Dermis microvascular lymphatic vessel endothelial cell (primary cell): ENCODE data around the gene PPP2R2D. TPM values are rescaled to one million over a fixed set of nuclear protein-coding genes. Genes with fewer than 3 reads are reported as not detected.

Experiments
- DNase-seq, 2 donors: peaks; one replicate each; pipeline versions ENCODE4 v3.0.0 to v3.0.0-alpha.2; 2010; ENCODE audit warnings: low read depth in 2 of 2
- total RNA-seq: library from RNA; depleted of rRNA; stranded (reverse); fragments of >200 nt; gene quantifications from 2 replicates; pipeline ENCODE4 v1.2.1, GENCODE V29; 2014

Gene PPP2R2D
- total RNA-seq, 1 donor from 2014 or later = 21.3 TPM

GRCh38 chr10:131926743-131927595 is 26.2 kb downstream of the PPP2R2D start:
- no peak for DNase-seq

DNA sequence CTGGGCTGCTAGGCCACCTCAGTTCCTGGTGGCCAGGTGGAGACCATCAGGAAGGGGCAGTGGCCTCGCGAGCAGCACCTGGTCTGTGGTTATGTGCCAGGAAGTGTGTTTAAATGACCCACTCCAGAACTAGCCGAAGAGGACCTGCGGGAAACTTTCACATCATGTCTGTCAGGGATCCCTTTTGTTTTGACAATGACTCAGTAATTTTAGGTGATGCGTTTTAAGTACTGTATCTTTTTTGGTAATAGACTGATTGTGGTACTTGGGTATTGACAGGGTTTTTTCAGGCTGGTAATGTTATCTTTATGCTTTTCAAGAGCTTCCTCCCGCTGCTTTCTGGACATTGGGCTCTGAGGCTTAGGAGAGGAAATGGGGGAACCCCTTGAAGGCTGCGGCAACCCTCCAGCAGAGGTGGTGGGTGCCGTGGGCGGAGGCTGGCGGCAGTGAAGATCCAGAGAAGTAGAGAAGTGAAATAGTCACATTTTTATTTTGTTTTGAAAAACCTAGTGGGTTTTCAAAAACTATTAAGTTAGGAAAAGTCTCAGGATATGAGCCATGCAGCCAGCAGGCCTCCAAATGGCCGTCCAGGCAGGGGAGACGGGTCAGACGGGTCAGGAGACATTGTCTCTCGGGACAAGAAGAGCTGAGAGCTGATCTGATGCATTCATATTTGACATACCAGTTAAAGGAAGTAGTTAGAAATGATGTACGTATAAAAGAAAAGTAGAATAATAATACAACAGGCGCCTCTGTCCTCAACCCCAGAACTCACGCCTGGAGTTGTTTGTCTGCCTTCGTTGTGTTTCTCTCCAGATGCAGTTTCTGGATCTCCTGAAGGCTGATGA is 27.7 kb downstream of the PPP2R2D start:
- peak; percentile 30 to 64 for DNase-seq

DNA sequence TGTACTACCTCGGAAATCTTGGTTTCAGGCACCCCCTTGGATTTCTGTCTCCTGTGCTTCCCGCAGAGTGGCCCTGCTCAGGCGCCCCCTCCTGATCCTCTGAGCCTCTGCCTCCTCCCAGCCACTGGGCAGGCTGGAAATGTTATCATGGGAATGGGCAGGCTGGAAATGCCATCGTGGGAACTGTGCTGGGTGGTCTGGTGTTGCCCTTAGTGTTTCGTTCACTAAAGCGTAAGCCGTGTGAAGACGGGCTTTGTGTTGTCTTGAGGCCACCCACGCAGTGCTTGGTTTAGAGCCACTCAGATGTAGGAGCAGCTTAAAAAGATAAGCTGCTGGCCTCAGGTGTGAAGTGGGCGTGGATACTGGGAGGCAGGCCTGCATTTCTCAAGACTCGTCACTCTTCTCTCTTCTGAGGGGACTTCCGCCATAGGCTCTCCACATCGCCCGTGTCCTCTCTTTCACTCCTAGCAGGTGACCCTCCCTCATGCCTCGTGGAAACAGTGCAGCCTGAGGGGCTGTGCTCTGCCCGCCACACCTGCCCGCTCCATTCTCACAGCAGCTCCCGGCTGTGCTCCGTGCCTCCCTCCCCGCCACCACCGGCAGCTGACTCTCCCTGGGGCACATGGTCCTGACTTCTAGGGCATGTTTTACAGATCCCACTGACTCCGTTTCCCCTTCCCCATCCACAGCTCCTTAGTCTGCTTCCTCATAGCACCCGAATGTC is 28.5 kb downstream of the PPP2R2D start:
- DNase-seq = peak in 1 of 2 donors; percentile 28

DNA sequence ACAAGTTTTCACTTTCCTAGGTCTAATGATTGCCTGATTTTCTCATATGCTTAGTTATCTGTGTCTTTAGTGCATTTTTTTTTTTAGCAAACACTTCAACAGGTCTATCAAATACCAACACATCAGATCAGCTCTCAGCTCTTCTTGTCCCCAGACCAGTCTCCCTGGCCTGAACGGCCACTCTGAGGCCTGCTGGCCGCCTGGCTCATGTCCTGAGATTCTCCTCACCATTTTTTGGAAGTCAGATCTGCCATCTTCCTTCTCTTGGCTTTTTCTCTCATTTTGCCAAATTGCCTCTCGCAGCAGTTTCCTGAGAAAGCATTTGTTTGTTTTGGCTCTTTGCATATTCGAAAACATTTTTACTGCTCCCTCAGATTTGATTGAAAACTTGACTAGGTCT is 29.3 kb downstream of the PPP2R2D start:
- DNase-seq = peak in 1 of 2 donors; percentile 24

GRCh38 chr10:131930586-131931330 is 29.9 kb downstream of the PPP2R2D start:
- peak in 1 of 2 donors; percentile 41 for DNase-seq

GRCh38 chr10:131931981-131932380 is 31.2 kb downstream of the PPP2R2D start:
- DNase-seq = no peak

DNA sequence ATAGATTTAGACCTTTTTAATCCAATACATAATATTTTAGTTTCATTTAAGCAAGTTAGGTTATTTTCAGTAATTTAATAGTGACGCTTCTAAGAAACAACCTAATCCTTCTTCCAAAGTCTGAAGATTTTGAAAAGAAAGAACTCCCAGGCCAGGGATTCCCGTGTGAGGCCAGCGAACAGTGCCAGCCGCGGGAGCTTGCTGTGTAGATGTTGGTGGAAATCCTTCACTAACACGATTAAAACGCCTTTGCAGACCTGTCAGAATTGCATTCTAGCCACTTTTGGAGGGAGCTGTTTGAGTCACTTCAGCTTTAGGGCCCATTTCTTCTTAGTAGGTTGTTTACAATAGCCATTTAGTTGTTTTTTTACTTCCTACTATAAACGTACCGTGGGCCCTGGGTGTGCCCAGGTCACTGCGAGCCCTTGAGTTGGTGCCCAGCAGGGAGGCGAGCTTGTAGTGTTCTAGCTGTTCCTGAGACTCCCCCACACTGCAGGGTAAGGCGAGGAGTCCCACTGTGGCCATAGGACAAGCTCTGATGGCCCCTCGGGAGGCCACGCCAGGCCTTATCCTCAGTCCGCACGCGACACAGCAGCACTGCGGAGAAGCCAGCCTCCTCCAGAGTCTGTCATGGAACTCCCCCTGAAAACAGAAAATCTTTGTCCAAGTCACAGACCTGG is 32.3 kb downstream of the PPP2R2D start:
- no peak for DNase-seq

GRCh38 chr10:131933696-131934086 is 32.9 kb downstream of the PPP2R2D start:
- DNase-seq = no peak

DNA sequence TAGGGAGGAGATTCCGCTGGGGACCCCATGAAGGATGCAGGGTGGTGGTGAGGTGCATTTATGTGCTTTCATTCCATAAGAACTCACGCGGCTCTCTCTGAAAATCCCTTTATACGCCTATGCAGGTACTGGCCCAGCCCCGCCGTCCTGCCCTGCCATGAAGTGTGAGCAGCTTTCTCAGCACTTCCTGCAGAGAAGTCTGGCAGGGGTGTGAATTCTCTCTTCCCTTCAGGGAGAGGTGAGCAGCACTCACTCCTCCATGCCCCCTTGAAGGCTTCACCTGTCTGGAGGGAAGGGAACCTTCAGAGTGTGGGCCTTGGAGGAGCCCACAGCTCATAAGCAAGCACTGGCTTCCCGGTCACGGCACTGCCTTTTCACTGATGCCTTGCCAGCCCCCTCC is 34.0 kb downstream of the PPP2R2D start:
- DNase-seq = no peak

GRCh38 chr10:131935260-131935659 is 34.5 kb downstream of the PPP2R2D start:
- DNase-seq = no peak

- no peak for DNase-seq
Measured at GRCh38 chr10:131936294-131936693, 35.5 kb downstream of the PPP2R2D start.

DNA sequence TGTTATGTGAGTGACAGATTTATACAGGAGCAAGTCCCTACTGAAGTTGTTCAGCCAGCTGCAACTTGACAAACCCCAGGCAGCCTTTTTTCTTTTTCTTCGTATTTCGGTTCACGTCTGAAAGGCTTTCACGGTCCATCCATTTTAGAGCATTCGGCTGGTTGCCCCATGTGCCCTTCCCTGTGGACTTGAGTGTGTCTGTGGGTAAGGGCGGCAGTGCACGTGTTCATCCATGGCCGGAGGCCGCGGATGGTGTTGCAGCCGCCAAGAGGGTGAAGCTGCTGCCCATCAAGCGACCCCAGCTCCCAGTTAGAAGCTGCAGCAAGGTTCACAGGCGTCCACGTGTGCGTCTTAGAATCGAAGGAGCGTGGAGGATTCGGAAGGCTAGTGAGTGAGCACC is 35.9 kb downstream of the PPP2R2D start:
- no peak for DNase-seq

DNA sequence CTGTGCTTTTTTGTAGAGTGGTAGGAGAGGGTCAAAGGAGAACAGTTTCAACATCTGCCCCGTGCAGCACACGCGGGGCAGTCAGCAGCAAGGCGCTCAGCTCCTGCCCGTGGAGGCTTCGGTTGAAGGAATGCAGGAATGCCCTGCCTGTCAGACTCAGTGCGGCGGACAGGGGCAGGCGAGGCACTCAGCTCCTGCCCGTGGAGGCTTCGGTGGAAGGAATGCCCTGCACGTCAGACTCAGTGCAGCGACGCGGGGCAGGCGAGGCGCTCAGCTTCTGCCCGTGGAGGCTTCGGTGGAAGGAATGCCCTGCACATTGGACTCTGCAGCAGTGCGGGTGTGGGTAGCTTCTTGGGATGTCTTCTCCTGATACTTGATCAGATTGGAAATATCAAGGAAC is 37.0 kb downstream of the PPP2R2D start:
- no peak for DNase-seq

- no peak for DNase-seq
Measured at GRCh38 chr10:131938681-131939080, 37.9 kb downstream of the PPP2R2D start.

DNA sequence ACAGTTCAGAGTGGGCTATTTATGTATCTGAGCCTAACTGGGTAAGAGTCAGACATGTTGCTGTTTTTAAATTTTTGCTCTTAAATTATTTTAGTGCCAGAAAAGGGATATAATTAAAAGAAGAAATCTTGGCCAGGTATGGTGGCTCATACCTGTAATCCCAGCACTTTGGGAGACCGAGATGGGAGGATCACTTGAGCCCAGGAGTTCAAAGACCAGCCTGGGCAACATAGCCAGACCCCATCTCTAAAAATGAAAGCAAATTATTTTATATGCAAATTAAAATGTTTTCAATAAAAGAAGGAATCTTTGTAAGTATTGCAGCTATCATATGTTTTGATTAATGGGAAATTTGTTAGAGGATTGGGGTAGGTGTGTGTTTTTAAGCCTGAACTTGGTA is 41.6 kb downstream of the PPP2R2D start:
- DNase-seq = no peak

DNA sequence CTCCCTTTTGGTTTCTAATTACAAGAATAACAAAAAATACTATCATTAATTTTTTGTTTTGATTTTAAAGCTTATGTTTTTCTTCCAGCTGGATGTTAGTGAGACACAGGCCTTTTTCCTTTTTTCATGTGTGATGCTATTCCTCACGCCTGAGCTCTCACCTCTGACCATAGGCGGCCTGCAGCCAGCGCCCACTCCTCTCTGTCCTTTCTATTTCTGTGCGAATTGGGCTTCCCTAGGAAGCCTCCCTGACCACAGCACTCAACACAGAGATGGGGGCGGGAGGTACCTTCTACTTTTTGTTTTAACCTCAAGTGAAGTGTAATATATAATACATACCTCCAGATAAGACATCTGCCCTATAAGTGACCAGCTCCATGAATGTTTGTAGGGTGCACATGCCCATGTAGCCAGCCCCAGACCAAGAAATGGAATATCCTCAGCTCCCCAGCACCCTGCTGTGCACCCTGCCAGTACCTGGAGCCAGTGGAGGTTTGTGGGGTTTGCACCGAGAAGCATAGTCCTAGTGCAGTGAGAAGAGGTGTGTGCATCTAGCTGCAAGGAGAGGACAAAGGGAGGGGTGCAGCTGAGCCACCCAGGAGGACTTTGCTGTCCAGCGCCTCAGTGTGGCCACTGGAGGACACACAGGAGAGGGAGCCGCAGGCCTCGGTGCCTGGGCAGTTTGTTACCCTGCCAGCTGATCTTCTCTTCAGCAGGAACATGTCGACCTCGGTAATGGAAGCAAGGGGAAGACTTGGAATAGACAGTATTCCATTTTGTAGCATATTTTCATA is 42.4 kb downstream of the PPP2R2D start:
- peak in 1 of 2 donors; percentile 37 for DNase-seq

DNA sequence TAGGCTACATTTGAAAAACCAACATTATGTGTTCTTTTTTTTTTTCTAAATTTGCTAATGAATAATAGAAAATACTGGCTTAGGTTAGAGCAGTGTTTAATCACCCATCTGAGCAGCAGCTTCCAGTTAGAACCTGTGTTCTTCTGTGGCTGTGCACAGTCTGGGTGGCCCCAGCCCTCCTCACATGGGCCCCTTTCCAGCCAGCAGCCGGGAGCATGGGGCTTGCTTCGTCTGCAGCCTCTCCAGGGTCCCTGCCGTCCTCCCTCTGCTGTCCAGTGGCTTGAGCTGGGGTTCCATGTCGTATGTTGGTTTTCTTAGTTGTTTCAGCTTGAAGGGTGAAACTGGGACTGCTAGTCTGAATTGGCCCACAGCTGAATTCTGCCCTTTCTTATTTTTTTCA is 43.6 kb downstream of the PPP2R2D start:
- DNase-seq = no peak

- no peak for DNase-seq
Measured at GRCh38 chr10:131944976-131945695, 44.3 kb downstream of the PPP2R2D start.

DNA sequence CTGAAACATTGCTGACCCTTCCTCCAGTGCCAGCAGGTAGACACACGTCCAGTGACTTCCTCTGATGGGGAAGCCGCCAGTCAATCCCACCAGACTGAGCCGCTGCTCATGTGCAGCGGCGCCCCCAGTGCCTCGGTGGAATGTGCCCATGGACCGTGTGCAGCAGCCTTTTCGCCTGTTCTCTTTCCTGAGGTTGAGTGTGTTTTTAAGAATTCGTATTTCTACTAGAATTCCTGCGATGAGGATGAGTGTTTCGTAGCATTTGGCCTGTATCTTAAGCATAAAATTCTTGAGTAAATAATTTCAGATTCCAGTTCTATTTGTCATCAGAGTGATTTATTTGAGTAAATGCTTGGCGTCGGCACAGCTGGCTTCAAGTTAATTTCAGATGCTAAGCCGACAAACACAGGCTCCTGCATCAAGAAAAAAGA is 45.5 kb downstream of the PPP2R2D start:
- peak; percentile 7 to 74 for DNase-seq
